Smooth muscle cell (in vitro differentiated cells): ENCODE measurements around the gene OTOR. TPM values are rescaled to one million over a fixed set of nuclear protein-coding genes. Genes with fewer than 3 reads are reported as not detected.

Experiments used
- DNase-seq: peaks from one replicate; lab custom pipeline; 2025; ENCODE audit not compliant: unreplicated experiment; lab: John Stamatoyannopoulos, UW
- H2AFZ ChIP-seq: fragments of 200-600 bp; sonication (generic); 2 replicates; pipeline ENCODE4 v1.6.0; 2016; ENCODE audit warnings: antibody characterized with exemption, low read depth, mild to moderate bottlenecking
- H3F3A ChIP-seq: fragments of 200-600 bp; sonication (generic); 2 replicates; pipeline ENCODE4 v1.6.0; 2017; ENCODE audit warnings: antibody characterized with exemption, low read depth
- H3K27ac ChIP-seq: fragments of 200-600 bp; sonication (generic); 2 replicates; pipeline ENCODE4 v1.5.1; 2016; ENCODE audit warnings: low read depth, mild to moderate bottlenecking
- H3K27me3 ChIP-seq: fragments of 200-600 bp; sonication (generic); 2 replicates; pipeline ENCODE4 v1.6.1; 2016; ENCODE audit warnings: low read depth, mild to moderate bottlenecking
- H3K36me3 ChIP-seq: fragments of 200-600 bp; sonication (generic); 2 replicates; pipeline ENCODE4 v1.5.1; 2016; ENCODE audit warnings: low read depth
- H3K4me1 ChIP-seq: fragments of 200-600 bp; sonication (generic); 2 replicates; pipeline ENCODE4 v1.5.1; 2016; ENCODE audit warnings: low read depth
- H3K4me2 ChIP-seq: fragments of 200-600 bp; sonication (generic); 2 replicates; pipeline ENCODE4 v1.6.0; 2016; ENCODE audit warnings: mild to moderate bottlenecking
- H3K4me3 ChIP-seq: fragments of 200-600 bp; sonication (generic); 2 replicates; pipeline ENCODE4 v1.5.1; 2016; ENCODE audit warnings: mild to moderate bottlenecking
- H3K79me2 ChIP-seq: fragments of 200-600 bp; sonication (generic); 2 replicates; pipeline ENCODE4 v1.6.0; 2016; ENCODE audit warnings: low read depth, mild to moderate bottlenecking
- H3K9ac ChIP-seq: fragments of 200-600 bp; sonication (generic); 2 replicates; pipeline ENCODE4 v1.6.0; 2016; ENCODE audit warnings: low read depth
- H3K9me3 ChIP-seq: fragments of 200-600 bp; sonication (generic); replicated peaks from 2 replicates; pipeline ENCODE4 v1.5.1; 2016; ENCODE audit warnings: low read depth
- H4K20me1 ChIP-seq: fragments of 200-600 bp; sonication (generic); 2 replicates; pipeline ENCODE4 v1.6.0; 2016; ENCODE audit warnings: low read depth
- WGBS: methylation state at CpG from one replicate; pipeline ENCODE4 v1.1.7; 2016; ENCODE audit warnings: low lambda C conversion rate; 5-methylcytosine and 5-hydroxymethylcytosine counted together
- polyA plus RNA-seq: library from polyadenylated mRNA; unstranded; fragments of >200 nt; fragmentation: Nextera tagmentation; extraction: Ambion mirVana; gene quantifications from 2 replicates; pipeline ENCODE4 v1.2.1, GENCODE V29; 2016
- total RNA-seq: library from RNA; depleted of rRNA; stranded (reverse); fragments of >200 nt; gene quantifications from 2 replicates; pipeline ENCODE4 v1.2.3, GENCODE V29; 2014
- TF ChIP-seq, protein P1 (sequence below): fragments of 200-600 bp; sonication (generic); IDR thresholded peaks from 2 replicates; pipeline ENCODE4 v1.5.1; 2017; ENCODE audit warnings: borderline replicate concordance, mild to moderate bottlenecking, antibody characterized with exemption; ENCODE audit not compliant: insufficient read depth, poor library complexity, severe bottlenecking

The OTOR gene
- total and polyA plus RNA-seq, 2 experiments from 2014 or later = not detected

DNA sequence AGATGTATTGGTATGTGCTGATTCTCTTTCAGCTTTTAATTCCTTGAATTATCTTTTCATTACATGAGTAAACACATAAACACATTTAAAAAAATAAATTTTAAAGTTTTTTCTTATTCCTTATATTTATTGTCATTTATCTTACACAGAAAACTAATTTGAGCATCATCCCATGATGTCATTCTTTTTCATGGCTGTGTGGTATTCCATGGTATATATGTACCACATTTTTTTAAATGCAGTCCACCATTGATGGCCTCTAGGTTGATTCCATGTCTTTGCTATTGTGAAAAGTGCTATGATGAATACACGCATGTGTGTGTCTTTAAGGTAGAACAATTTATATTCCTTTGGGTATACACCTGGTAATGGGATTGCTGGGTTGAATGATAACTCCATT lies 33.3 kb downstream of the OTOR start:
- DNase-seq = no peak
- Histone ChIP-seq H3K4me2 (no peak overlapping the region), H3K79me2 (no peaks in the 10 kb centered on the region), H3K36me3 (no peaks in the 10 kb centered on the region), H3K4me1 (no peaks in the 10 kb centered on the region), H3K4me3 (no peak overlapping the region), H3K9ac (no peak overlapping the region), H3K27me3 (no peaks in the 10 kb centered on the region), H3K9me3 (no peaks in the 10 kb centered on the region), H3F3A (no peaks in the 10 kb centered on the region), H3K27ac (no peak overlapping the region), H4K20me1 (no peaks in the 10 kb centered on the region), H2AFZ (no peak overlapping the region)
- WGBS = 88% methylated on average over 1 of the region's 1 CpG
- TF ChIP-seq, protein P1, sequence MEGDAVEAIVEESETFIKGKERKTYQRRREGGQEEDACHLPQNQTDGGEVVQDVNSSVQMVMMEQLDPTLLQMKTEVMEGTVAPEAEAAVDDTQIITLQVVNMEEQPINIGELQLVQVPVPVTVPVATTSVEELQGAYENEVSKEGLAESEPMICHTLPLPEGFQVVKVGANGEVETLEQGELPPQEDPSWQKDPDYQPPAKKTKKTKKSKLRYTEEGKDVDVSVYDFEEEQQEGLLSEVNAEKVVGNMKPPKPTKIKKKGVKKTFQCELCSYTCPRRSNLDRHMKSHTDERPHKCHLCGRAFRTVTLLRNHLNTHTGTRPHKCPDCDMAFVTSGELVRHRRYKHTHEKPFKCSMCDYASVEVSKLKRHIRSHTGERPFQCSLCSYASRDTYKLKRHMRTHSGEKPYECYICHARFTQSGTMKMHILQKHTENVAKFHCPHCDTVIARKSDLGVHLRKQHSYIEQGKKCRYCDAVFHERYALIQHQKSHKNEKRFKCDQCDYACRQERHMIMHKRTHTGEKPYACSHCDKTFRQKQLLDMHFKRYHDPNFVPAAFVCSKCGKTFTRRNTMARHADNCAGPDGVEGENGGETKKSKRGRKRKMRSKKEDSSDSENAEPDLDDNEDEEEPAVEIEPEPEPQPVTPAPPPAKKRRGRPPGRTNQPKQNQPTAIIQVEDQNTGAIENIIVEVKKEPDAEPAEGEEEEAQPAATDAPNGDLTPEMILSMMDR = no peak

DNA sequence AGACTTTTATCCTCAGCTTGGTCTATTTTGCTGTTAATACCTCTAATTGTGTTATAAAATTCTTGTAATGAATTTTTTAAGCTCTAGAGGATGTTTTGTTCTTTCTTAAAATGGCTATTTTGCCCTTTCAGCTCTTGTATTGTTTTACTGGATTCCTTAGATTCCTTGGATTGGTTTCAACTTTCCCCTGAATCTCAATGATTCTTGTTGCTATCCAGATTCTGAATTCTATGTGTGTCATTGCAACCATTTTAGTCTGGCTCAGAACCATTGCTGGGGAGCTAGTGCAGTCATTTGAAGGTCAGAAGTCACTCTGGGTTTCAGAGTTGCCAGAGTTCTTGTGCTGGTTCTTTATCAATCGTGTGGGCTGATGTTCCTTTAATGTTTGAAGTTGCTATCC lies 37.1 kb downstream of the OTOR start:
- Histone ChIP-seq H4K20me1 (no peaks in the 10 kb centered on the region), H3K36me3 (no peaks in the 10 kb centered on the region), H3K4me3 (no peak overlapping the region), H3K9ac (no peak overlapping the region), H3K9me3 (no peaks in the 10 kb centered on the region), H3K4me1 (no peaks in the 10 kb centered on the region), H3K27ac (no peak overlapping the region), H3K79me2 (no peaks in the 10 kb centered on the region), H2AFZ (no peak overlapping the region), H3K4me2 (no peak overlapping the region), H3F3A (no peaks in the 10 kb centered on the region), H3K27me3 (no peaks in the 10 kb centered on the region)
- DNase-seq = no peak
- TF ChIP-seq, protein P1 = no peak
- WGBS = 90% methylated on average over 1 of the region's 1 CpG

Other genes with a start within 250 kb of the OTOR start
- gene KIF16B, start 174.9 kb upstream of the OTOR start, total RNA-seq = 10.4 and 12.9 TPM in 2 replicates
- 3.6 and 6.9 TPM in 2 replicates for gene KIF16B, start 174.9 kb upstream of the OTOR start, polyA plus RNA-seq
- gene SNRPB2, start 18.3 kb upstream of the OTOR start, total RNA-seq = 68.4 and 87.6 TPM in 2 replicates
- gene SNRPB2, start 18.3 kb upstream of the OTOR start, polyA plus RNA-seq = 90.6 and 105 TPM in 2 replicates